ENCODE data around the gene NIF3L1.

NIF3L1 gene

GRCh38 chr2:200888704-200889625 lies at the start of gene NIF3L1, which contains the start of gene PPIL3:
Gene NIF3L1, plus strand, starts transcription at chr2:200889371. Its CDS starts 2,573 bp downstream, at chr2:200891944.
Gene PPIL3, minus strand, starts transcription at chr2:200889077. Its CDS starts 1,462 bp downstream, at chr2:200887615.
- DNase-seq = peak; percentile 97

- DNase-seq = no peak
Measured at GRCh38 chr2:200839513-200839912, 49.7 kb upstream of the NIF3L1 start.

- no peak for DNase-seq
Measured at GRCh38 chr2:200843993-200844948, 44.9 kb upstream of the NIF3L1 start.

- DNase-seq = no peak
Measured at GRCh38 chr2:200845194-200845593, 44.0 kb upstream of the NIF3L1 start.

GRCh38 chr2:200845669-200846325 lies 43.4 kb upstream of the NIF3L1 start:
- DNase-seq = no peak

- no peak for DNase-seq
Measured at GRCh38 chr2:200847269-200847668, 41.9 kb upstream of the NIF3L1 start.

- no peak for DNase-seq
Measured at GRCh38 chr2:200847939-200848338, 41.2 kb upstream of the NIF3L1 start.

- DNase-seq = no peak
Measured at GRCh38 chr2:200850512-200851256, 38.5 kb upstream of the NIF3L1 start.

GRCh38 chr2:200851398-200852248 lies 37.5 kb upstream of the NIF3L1 start:
- DNase-seq = no peak

- DNase-seq = no peak
Measured at GRCh38 chr2:200852605-200853004, 36.6 kb upstream of the NIF3L1 start.

- no peak for DNase-seq
Measured at GRCh38 chr2:200856806-200857205, 32.4 kb upstream of the NIF3L1 start.

GRCh38 chr2:200860092-200860795 lies 28.9 kb upstream of the NIF3L1 start:
- peak; percentile 28 for DNase-seq

GRCh38 chr2:200861617-200862155 lies 27.5 kb upstream of the NIF3L1 start:
- no peak for DNase-seq

GRCh38 chr2:200862532-200863000 lies 26.6 kb upstream of the NIF3L1 start:
- DNase-seq = peak; percentile 68

GRCh38 chr2:200863782-200864175 lies 25.4 kb upstream of the NIF3L1 start:
- peak; percentile 33 for DNase-seq

- peak; percentile 97 for DNase-seq
Measured at GRCh38 chr2:200864176-200865034, 24.8 kb upstream of the NIF3L1 start, which contains the start of gene CLK1. Gene CLK1, minus strand, starts transcription at chr2:200864658. Its CDS starts 2,796 bp downstream, at chr2:200861862.

- no peak for DNase-seq
Measured at GRCh38 chr2:200869014-200869413, 20.2 kb upstream of the NIF3L1 start.

- DNase-seq = no peak
Measured at GRCh38 chr2:200871151-200871550, 18.0 kb upstream of the NIF3L1 start.

- no peak for DNase-seq
Measured at GRCh38 chr2:200873560-200873959, 15.6 kb upstream of the NIF3L1 start.

Data from activated naive CD4-positive, alpha-beta T cell treated with Interleukin-2 at 50 U/mL for 16 hours (primary cell).